ENCODE data around the gene DLG3.

DLG3 gene

DNA sequence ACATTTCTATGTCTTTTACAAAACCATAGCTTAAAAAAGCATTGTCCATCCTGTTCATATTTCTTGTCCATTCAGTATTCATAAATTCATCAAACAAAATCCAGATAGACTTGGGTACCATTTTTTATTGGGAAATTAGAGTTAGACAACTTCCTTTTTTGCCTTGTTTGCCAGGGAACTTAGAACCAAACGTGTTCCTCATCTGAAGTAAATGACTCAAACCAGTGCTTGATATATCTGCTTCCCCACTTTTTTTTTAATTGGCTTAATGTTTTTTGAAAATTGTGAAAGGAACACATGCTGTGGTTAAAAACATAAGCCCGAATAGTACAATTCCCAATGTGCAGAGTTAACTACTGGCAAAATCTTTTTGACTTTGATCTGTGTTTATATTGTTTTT lies 44.2 kb downstream of the DLG3 start:
- no peaks in the 10 kb centered on the region for H3K79me2 ChIP-seq (ENCODE audit: low read length)
- no peaks in the 10 kb centered on the region for H3K27me3 ChIP-seq (ENCODE audit: low read depth, low read length)
- no peak overlapping the region for H3K4me3 ChIP-seq (ENCODE audit: low read length)
- H4K20me1 ChIP-seq (ENCODE audit: insufficient read depth, low read length), result no peaks in the 10 kb centered on the region
- no peaks in the 10 kb centered on the region for H3K4me1 ChIP-seq (ENCODE audit: low read length)
- H3K9ac ChIP-seq (ENCODE audit: low read length), result no peak overlapping the region
- no peak for TF ChIP-seq CTCF (IDR thresholded peaks at IDR 0.05; ENCODE audit: low read depth, low read length)
- TF ChIP-seq EZH2phosphoT487 (IDR thresholded peaks at IDR 0.05; ENCODE audit: low read depth), result no peak
- H3K36me3 ChIP-seq (replicated peaks; ENCODE audit: low read depth, low read length), result no peaks in the 10 kb centered on the region
- no peak overlapping the region for H3K27ac ChIP-seq (ENCODE audit: low read length)
- no peaks in the 10 kb centered on the region for H3K9me3 ChIP-seq (ENCODE audit: insufficient read depth, low read length)
- H3K4me2 ChIP-seq (ENCODE audit: low read length), result no peak overlapping the region
- no peak overlapping the region for H2AFZ ChIP-seq (ENCODE audit: low read depth, low read length)

- Histone ChIP-seq H3K79me2 (ENCODE audit: low read length) (no peaks in the 10 kb centered on the region), H3K4me1 (ENCODE audit: low read length) (no peaks in the 10 kb centered on the region), H4K20me1 (ENCODE audit: insufficient read depth, low read length) (no peaks in the 10 kb centered on the region), H3K36me3 (replicated peaks; ENCODE audit: low read depth, low read length) (peaks cover 3% of the 10 kb centered on the region), H2AFZ (ENCODE audit: low read depth, low read length) (no peak overlapping the region), H3K4me3 (ENCODE audit: low read length) (no peak overlapping the region), H3K9me3 (ENCODE audit: insufficient read depth, low read length) (no peaks in the 10 kb centered on the region), H3K27ac (ENCODE audit: low read length) (no peak overlapping the region), H3K9ac (ENCODE audit: low read length) (no peak overlapping the region), H3K27me3 (ENCODE audit: low read depth, low read length) (no peaks in the 10 kb centered on the region), H3K4me2 (ENCODE audit: low read length) (no peak overlapping the region)
- TF ChIP-seq CTCF (IDR thresholded peaks at IDR 0.05; ENCODE audit: low read depth, low read length) (no peak), EZH2phosphoT487 (IDR thresholded peaks at IDR 0.05; ENCODE audit: low read depth) (no peak)
Measured at GRCh38 chrX:70494441-70494840, 49.8 kb downstream of the DLG3 start.

DNA sequence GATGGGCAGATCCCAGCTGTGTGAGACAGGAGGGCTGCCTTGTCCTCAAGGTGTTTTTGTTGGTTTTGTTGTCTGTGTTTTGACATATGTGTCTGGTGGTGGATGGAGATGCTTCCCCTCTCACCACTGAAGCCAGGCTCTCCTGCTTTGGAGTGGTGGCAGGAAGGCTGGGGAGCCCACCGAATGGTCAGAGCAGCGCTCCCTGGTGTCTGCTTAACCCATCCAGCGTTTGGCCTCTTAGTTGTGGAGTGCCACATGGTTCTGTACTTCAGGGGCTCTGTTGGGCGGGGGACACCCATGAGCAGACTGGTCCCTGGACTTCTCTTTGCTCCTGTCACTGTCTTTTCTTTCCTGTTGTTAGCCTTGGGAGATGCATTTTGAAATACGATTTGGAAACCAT lies 51.9 kb downstream of the DLG3 start:
- Histone ChIP-seq H2AFZ (ENCODE audit: low read depth, low read length) (no peak overlapping the region), H3K36me3 (replicated peaks; ENCODE audit: low read depth, low read length) (peaks cover 3% of the 10 kb centered on the region), H3K4me2 (ENCODE audit: low read length) (no peak overlapping the region), H3K9me3 (ENCODE audit: insufficient read depth, low read length) (no peaks in the 10 kb centered on the region), H3K27me3 (ENCODE audit: low read depth, low read length) (no peaks in the 10 kb centered on the region), H3K4me3 (ENCODE audit: low read length) (no peak overlapping the region), H3K79me2 (ENCODE audit: low read length) (no peaks in the 10 kb centered on the region), H3K9ac (ENCODE audit: low read length) (no peak overlapping the region), H4K20me1 (ENCODE audit: insufficient read depth, low read length) (no peaks in the 10 kb centered on the region), H3K4me1 (ENCODE audit: low read length) (no peaks in the 10 kb centered on the region), H3K27ac (ENCODE audit: low read length) (no peak overlapping the region)
- TF ChIP-seq CTCF (IDR thresholded peaks at IDR 0.05; ENCODE audit: low read depth, low read length) (no peak), EZH2phosphoT487 (IDR thresholded peaks at IDR 0.05; ENCODE audit: low read depth) (no peak)

GRCh38 chrX:70497026-70497425 lies 52.4 kb downstream of the DLG3 start:
- no peak for TF ChIP-seq CTCF (IDR thresholded peaks at IDR 0.05; ENCODE audit: low read depth, low read length)
- TF ChIP-seq EZH2phosphoT487 (IDR thresholded peaks at IDR 0.05; ENCODE audit: low read depth), result no peak
- no peaks in the 10 kb centered on the region for H3K4me1 ChIP-seq (ENCODE audit: low read length)
- H2AFZ ChIP-seq (ENCODE audit: low read depth, low read length), result no peak overlapping the region
- H4K20me1 ChIP-seq (ENCODE audit: insufficient read depth, low read length), result no peaks in the 10 kb centered on the region
- no peak overlapping the region for H3K27ac ChIP-seq (ENCODE audit: low read length)
- no peaks in the 10 kb centered on the region for H3K79me2 ChIP-seq (ENCODE audit: low read length)
- no peak overlapping the region for H3K4me2 ChIP-seq (ENCODE audit: low read length)
- H3K36me3 ChIP-seq (replicated peaks; ENCODE audit: low read depth, low read length), result peaks cover 3% of the 10 kb centered on the region
- no peak overlapping the region for H3K4me3 ChIP-seq (ENCODE audit: low read length)
- no peak overlapping the region for H3K9ac ChIP-seq (ENCODE audit: low read length)
- H3K27me3 ChIP-seq (ENCODE audit: low read depth, low read length), result no peaks in the 10 kb centered on the region
- H3K9me3 ChIP-seq (ENCODE audit: insufficient read depth, low read length), result no peaks in the 10 kb centered on the region

Measured in OCI-LY3 (cell line).